ENCODE data around the gene PFKP. TPM values are rescaled to one million over a fixed set of nuclear protein-coding genes. Genes with fewer than 3 reads are reported as not detected.

The PFKP gene
- total RNA-seq, 1 donor from 2014 or later, result 292 TPM

GRCh38 chr10:3025026-3025683 lies 42.2 kb upstream of the PFKP start:
- Histone ChIP-seq H3K4me3 (ENCODE audit: low read depth, low read length) (no peak overlapping the region), H3K27me3 (ENCODE audit: control insufficient read depth, insufficient read depth, low read length) (no peaks in the 10 kb centered on the region), H3K36me3 (ENCODE audit: control insufficient read depth, insufficient read depth, low read length) (no peaks in the 10 kb centered on the region)
- no peak for DNase-seq (ENCODE audit: low read depth)
- TF ChIP-seq CTCF (IDR thresholded peaks at IDR 0.05; ENCODE audit: insufficient read depth, low read length, poor library complexity, severe bottlenecking), result no peak

- no peak for DNase-seq (ENCODE audit: low read depth)
- Histone ChIP-seq H3K4me3 (ENCODE audit: low read depth, low read length) (no peak overlapping the region), H3K27me3 (ENCODE audit: control insufficient read depth, insufficient read depth, low read length) (no peaks in the 10 kb centered on the region), H3K36me3 (ENCODE audit: control insufficient read depth, insufficient read depth, low read length) (no peaks in the 10 kb centered on the region)
- TF ChIP-seq CTCF (IDR thresholded peaks at IDR 0.05; ENCODE audit: insufficient read depth, low read length, poor library complexity, severe bottlenecking), result no peak
These were observed 39.5 kb upstream of the PFKP start for GRCh38 chr10:3027866-3028265.

GRCh38 chr10:3028441-3028840 lies 38.9 kb upstream of the PFKP start:
- H3K36me3 ChIP-seq (ENCODE audit: control insufficient read depth, insufficient read depth, low read length), result no peaks in the 10 kb centered on the region
- no peaks in the 10 kb centered on the region for H3K27me3 ChIP-seq (ENCODE audit: control insufficient read depth, insufficient read depth, low read length)
- H3K4me3 ChIP-seq (ENCODE audit: low read depth, low read length), result no peak overlapping the region
- no peak for TF ChIP-seq CTCF (IDR thresholded peaks at IDR 0.05; ENCODE audit: insufficient read depth, low read length, poor library complexity, severe bottlenecking)
- DNase-seq (ENCODE audit: low read depth), result no peak

- Histone ChIP-seq H3K27me3 (ENCODE audit: control insufficient read depth, insufficient read depth, low read length) (no peaks in the 10 kb centered on the region), H3K4me3 (ENCODE audit: low read depth, low read length) (no peak overlapping the region), H3K36me3 (ENCODE audit: control insufficient read depth, insufficient read depth, low read length) (no peaks in the 10 kb centered on the region)
- DNase-seq (ENCODE audit: low read depth), result no peak
- no peak for TF ChIP-seq CTCF (IDR thresholded peaks at IDR 0.05; ENCODE audit: insufficient read depth, low read length, poor library complexity, severe bottlenecking)
These were observed 36.6 kb upstream of the PFKP start for GRCh38 chr10:3030765-3031164.

GRCh38 chr10:3031490-3031889 lies 35.9 kb upstream of the PFKP start:
- Histone ChIP-seq H3K27me3 (ENCODE audit: control insufficient read depth, insufficient read depth, low read length) (no peaks in the 10 kb centered on the region), H3K4me3 (ENCODE audit: low read depth, low read length) (no peak overlapping the region), H3K36me3 (ENCODE audit: control insufficient read depth, insufficient read depth, low read length) (no peaks in the 10 kb centered on the region)
- TF ChIP-seq CTCF (IDR thresholded peaks at IDR 0.05; ENCODE audit: insufficient read depth, low read length, poor library complexity, severe bottlenecking), result no peak
- no peak for DNase-seq (ENCODE audit: low read depth)

GRCh38 chr10:3033925-3034324 lies 33.4 kb upstream of the PFKP start:
- TF ChIP-seq CTCF (IDR thresholded peaks at IDR 0.05; ENCODE audit: insufficient read depth, low read length, poor library complexity, severe bottlenecking), result no peak
- DNase-seq (ENCODE audit: low read depth), result no peak
- Histone ChIP-seq H3K27me3 (ENCODE audit: control insufficient read depth, insufficient read depth, low read length) (no peaks in the 10 kb centered on the region), H3K4me3 (ENCODE audit: low read depth, low read length) (no peak overlapping the region), H3K36me3 (ENCODE audit: control insufficient read depth, insufficient read depth, low read length) (no peaks in the 10 kb centered on the region)

Data from kidney epithelial cell (primary cell).